Endothelial cell of umbilical vein (primary cell): ENCODE data around the gene BCL11A.

Source experiments
- CTCF ChIP-seq, 2 donors: IDR thresholded peaks; 1 replicate in 1 of 2; 2 replicates in 1 of 2; pipeline ENCODE4 v1.5.1; 2011; ENCODE audit warnings: low read length in 2 of 2, mild to moderate bottlenecking in 2 of 2, moderate library complexity in 2 of 2, control low read depth in 1 of 2, inconsistent platforms in 1 of 2, low read depth in 1 of 2; ENCODE audit not compliant: insufficient read depth in 1 of 2; ENCODE audit errors: extremely low read depth in 1 of 2
- EZH2 ChIP-seq: IDR thresholded peaks from 2 replicates; pipeline ENCODE4 v1.6.1; 2012; ENCODE audit warnings: borderline replicate concordance, low read depth, mild to moderate bottlenecking, moderate library complexity, low read length, inconsistent platforms; ENCODE audit not compliant: severe bottlenecking
- FOS ChIP-seq: IDR thresholded peaks from 2 replicates; pipeline ENCODE4 v1.6.1; 2011; ENCODE audit warnings: mild to moderate bottlenecking, low read length, moderate library complexity, borderline replicate concordance; ENCODE audit not compliant: insufficient read depth
- JUN ChIP-seq: IDR thresholded peaks from 2 replicates; pipeline ENCODE4 v1.6.1; 2011; ENCODE audit warnings: borderline replicate concordance, low read depth; ENCODE audit not compliant: insufficient read length, insufficient read depth
- MYC ChIP-seq: IDR thresholded peaks from one replicate; pipeline ENCODE4 v1.6.1; 2011; ENCODE audit warnings: mild to moderate bottlenecking, low read depth, low read length
- POLR2A ChIP-seq: IDR thresholded peaks from 2 replicates; pipeline ENCODE4 v1.6.1; 2012; ENCODE audit warnings: low read depth, mild to moderate bottlenecking, control low read depth, low read length
- POLR2AphosphoS5 ChIP-seq: IDR thresholded peaks from 2 replicates; pipeline ENCODE4 v1.6.1; 2012; ENCODE audit warnings: low read depth, mild to moderate bottlenecking, control low read depth, low read length, moderate library complexity; ENCODE audit not compliant: insufficient read depth
- TF ChIP-seq, protein P1 (sequence below): IDR thresholded peaks from 2 replicates; pipeline ENCODE4 v1.6.1; 2011; ENCODE audit not compliant: insufficient read depth, insufficient read length

GRCh38 chr2:60547841-60548240 is 5.6 kb downstream of the BCL11A start:
- TF ChIP-seq CTCF (IDR thresholded peaks at IDR 0.05; ENCODE audit: extremely low read depth in 1 of 2, insufficient read depth in 1 of 2, low read depth in 1 of 2, low read length in 2 of 2) (no peak), POLR2A (no peak), MYC (no peak), POLR2AphosphoS5 (no peak), EZH2 (no peak), FOS (no peak), JUN (no peak)
- TF ChIP-seq, protein P1, sequence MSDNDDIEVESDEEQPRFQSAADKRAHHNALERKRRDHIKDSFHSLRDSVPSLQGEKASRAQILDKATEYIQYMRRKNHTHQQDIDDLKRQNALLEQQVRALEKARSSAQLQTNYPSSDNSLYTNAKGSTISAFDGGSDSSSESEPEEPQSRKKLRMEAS, result no peak
